ENCODE measurements around the gene LRP5. TPM values are rescaled to one million over a fixed set of nuclear protein-coding genes. Genes with fewer than 3 reads are reported as not detected.

Gene LRP5
- total and polyA plus RNA-seq, 9 of the 15 experiments (the other 6 are each of a cell fraction or from before 2014, with no cell fraction given): 0.48 to 44.2 (median 13.5) TPM

DNA sequence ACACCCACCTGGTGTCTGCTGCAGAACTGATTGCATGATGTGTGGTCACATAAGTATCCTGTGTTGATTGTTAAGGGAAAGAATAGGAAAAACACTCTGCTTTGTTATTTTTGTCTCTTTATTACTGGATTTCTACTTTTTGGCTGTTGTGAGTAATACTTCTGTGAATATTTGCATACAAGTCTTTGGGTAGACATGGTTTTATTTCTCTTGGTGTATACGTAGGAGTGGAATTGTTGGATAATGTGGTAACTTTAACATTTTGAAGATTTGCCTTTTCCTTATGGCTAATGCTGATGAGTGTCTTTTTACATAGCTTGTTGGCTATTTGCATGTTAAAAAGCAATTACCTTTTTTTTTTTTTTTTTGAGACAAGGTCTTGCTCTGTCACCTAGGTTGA, 161.3 kb downstream of the LRP5 start:
- ATAC-seq (no peak), DNase-seq (ENCODE audit: extremely low read depth in 1 of 4, low spot score in 3 of 4) (no peak), FAIRE-seq (no peak)
- H4K20me1 ChIP-seq (replicated peaks; ENCODE audit: control insufficient read depth, insufficient read depth, low read length): peaks cover 45% of the 10 kb centered on the region
- TF ChIP-seq, protein P1, sequence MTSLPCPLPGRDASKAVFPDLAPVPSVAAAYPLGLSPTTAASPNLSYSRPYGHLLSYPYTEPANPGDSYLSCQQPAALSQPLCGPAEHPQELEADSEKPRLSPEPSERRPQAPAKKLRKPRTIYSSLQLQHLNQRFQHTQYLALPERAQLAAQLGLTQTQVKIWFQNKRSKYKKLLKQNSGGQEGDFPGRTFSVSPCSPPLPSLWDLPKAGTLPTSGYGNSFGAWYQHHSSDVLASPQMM (CRISPR knock-in tag; IDR thresholded peaks at IDR 0.05): no peak
- TF ChIP-seq EWSR1 (IDR thresholded peaks at IDR 0.05; ENCODE audit: borderline replicate concordance, low read depth, partially characterized antibody) (no peak), ZNF41 (CRISPR knock-in tag; conservative IDR thresholded peaks at IDR 0.05) (no peak), RBM15 (IDR thresholded peaks at IDR 0.05; ENCODE audit: insufficient read depth, low read length) (no peak), NUFIP1 (IDR thresholded peaks at IDR 0.05; ENCODE audit: partially characterized antibody) (no peak), NFATC3 (IDR thresholded peaks at IDR 0.05) (no peak), RAD21 (CRISPR knock-in tag; conservative IDR thresholded peaks at IDR 0.05 in 1 of 2, IDR thresholded peaks at IDR 0.05 in 1 of 2) (no peak)
- TF ChIP-seq, protein P2, sequence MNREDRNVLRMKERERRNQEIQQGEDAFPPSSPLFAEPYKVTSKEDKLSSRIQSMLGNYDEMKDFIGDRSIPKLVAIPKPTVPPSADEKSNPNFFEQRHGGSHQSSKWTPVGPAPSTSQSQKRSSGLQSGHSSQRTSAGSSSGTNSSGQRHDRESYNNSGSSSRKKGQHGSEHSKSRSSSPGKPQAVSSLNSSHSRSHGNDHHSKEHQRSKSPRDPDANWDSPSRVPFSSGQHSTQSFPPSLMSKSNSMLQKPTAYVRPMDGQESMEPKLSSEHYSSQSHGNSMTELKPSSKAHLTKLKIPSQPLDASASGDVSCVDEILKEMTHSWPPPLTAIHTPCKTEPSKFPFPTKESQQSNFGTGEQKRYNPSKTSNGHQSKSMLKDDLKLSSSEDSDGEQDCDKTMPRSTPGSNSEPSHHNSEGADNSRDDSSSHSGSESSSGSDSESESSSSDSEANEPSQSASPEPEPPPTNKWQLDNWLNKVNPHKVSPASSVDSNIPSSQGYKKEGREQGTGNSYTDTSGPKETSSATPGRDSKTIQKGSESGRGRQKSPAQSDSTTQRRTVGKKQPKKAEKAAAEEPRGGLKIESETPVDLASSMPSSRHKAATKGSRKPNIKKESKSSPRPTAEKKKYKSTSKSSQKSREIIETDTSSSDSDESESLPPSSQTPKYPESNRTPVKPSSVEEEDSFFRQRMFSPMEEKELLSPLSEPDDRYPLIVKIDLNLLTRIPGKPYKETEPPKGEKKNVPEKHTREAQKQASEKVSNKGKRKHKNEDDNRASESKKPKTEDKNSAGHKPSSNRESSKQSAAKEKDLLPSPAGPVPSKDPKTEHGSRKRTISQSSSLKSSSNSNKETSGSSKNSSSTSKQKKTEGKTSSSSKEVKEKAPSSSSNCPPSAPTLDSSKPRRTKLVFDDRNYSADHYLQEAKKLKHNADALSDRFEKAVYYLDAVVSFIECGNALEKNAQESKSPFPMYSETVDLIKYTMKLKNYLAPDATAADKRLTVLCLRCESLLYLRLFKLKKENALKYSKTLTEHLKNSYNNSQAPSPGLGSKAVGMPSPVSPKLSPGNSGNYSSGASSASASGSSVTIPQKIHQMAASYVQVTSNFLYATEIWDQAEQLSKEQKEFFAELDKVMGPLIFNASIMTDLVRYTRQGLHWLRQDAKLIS (CRISPR knock-in tag; IDR thresholded peaks at IDR 0.05): no peak
- TF ChIP-seq, protein P3, sequence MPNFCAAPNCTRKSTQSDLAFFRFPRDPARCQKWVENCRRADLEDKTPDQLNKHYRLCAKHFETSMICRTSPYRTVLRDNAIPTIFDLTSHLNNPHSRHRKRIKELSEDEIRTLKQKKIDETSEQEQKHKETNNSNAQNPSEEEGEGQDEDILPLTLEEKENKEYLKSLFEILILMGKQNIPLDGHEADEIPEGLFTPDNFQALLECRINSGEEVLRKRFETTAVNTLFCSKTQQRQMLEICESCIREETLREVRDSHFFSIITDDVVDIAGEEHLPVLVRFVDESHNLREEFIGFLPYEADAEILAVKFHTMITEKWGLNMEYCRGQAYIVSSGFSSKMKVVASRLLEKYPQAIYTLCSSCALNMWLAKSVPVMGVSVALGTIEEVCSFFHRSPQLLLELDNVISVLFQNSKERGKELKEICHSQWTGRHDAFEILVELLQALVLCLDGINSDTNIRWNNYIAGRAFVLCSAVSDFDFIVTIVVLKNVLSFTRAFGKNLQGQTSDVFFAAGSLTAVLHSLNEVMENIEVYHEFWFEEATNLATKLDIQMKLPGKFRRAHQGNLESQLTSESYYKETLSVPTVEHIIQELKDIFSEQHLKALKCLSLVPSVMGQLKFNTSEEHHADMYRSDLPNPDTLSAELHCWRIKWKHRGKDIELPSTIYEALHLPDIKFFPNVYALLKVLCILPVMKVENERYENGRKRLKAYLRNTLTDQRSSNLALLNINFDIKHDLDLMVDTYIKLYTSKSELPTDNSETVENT (CRISPR knock-in tag; IDR thresholded peaks at IDR 0.05): no peak
- TF ChIP-seq, protein P4, sequence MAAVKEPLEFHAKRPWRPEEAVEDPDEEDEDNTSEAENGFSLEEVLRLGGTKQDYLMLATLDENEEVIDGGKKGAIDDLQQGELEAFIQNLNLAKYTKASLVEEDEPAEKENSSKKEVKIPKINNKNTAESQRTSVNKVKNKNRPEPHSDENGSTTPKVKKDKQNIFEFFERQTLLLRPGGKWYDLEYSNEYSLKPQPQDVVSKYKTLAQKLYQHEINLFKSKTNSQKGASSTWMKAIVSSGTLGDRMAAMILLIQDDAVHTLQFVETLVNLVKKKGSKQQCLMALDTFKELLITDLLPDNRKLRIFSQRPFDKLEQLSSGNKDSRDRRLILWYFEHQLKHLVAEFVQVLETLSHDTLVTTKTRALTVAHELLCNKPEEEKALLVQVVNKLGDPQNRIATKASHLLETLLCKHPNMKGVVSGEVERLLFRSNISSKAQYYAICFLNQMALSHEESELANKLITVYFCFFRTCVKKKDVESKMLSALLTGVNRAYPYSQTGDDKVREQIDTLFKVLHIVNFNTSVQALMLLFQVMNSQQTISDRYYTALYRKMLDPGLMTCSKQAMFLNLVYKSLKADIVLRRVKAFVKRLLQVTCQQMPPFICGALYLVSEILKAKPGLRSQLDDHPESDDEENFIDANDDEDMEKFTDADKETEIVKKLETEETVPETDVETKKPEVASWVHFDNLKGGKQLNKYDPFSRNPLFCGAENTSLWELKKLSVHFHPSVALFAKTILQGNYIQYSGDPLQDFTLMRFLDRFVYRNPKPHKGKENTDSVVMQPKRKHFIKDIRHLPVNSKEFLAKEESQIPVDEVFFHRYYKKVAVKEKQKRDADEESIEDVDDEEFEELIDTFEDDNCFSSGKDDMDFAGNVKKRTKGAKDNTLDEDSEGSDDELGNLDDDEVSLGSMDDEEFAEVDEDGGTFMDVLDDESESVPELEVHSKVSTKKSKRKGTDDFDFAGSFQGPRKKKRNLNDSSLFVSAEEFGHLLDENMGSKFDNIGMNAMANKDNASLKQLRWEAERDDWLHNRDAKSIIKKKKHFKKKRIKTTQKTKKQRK (IDR thresholded peaks at IDR 0.05; ENCODE audit: borderline replicate concordance, low read depth, low read length): no peak
- no peak overlapping the region for H3K4me3 ChIP-seq
- BruUV-seq (replicated peaks): no TSS peak
- H3K27ac ChIP-seq (ENCODE audit: extremely low read depth, low read depth, low read length): no peak overlapping the region
- peaks cover 84% of the 10 kb centered on the region for H3K79me2 ChIP-seq (ENCODE audit: control insufficient read depth, insufficient read depth, low read length)
- 94% methylated on average over 1 of the region's 1 CpG for WGBS (ENCODE audit: insufficient coverage, low coverage, missing lambda C conversion rate)
- in situ Hi-C loops (cut with MboI) (no loop called here), intact Hi-C loops (cut with micrococcal nuclease) (no loop called here)
- no peaks in the 10 kb centered on the region; the same call in 1 of the 2 replicates for H3K9me3 ChIP-seq (replicated peaks; ENCODE audit: control insufficient read depth, insufficient read depth, low read depth, low read length)
- ChIA-PET POLR2A (interaction anchor here (1.2 to 1.8 kb wide), 7 partner anchors 9 to 25 kb away, joined by 3 to 6 read pairs (median 4); partner anchors contain the start of gene PPP6R3), CTCF (ENCODE audit: low intra/inter-chr PET ratio) (no interaction called here)
- no peaks in the 10 kb centered on the region for H3K27me3 ChIP-seq (ENCODE audit: control insufficient read depth in 2 of 2, insufficient read depth in 2 of 2, low read length in 2 of 2)
- H3K9ac ChIP-seq (ENCODE audit: insufficient read depth in 1 of 2, low read depth in 2 of 2, low read length in 2 of 2): no peak overlapping the region
- no peak overlapping the region for H3K4me2 ChIP-seq (ENCODE audit: insufficient read depth, low read length)
- H2AFZ ChIP-seq (ENCODE audit: low read depth, low read length): no peak overlapping the region
- peaks cover 16% of the 10 kb centered on the region for H3K9me1 ChIP-seq (ENCODE audit: control insufficient read depth, insufficient read depth, low read length)
- H3K36me3 ChIP-seq (ENCODE audit: control insufficient read depth, insufficient read depth, low read length): peaks cover 45% of the 10 kb centered on the region
- peaks cover 17 to 29% of the 10 kb centered on the region in 2 experiments for H3K4me1 ChIP-seq (replicated peaks in 1 of 2; ENCODE audit: control insufficient read depth in 2 of 2, insufficient read depth in 2 of 2, low read length in 2 of 2)

All from K562 (cell line).